HL-60/S4 (cell line): Measurements from ENCODE around the gene UNC5A.

Source experiments
- in situ Hi-C: fragments of 300-500 bp; cut with MboI; formaldehyde crosslinking; loops from 2 replicates; pipeline ENCODE4 v1.14.3; 2022; ENCODE audit warnings: low sequenced_read_pairs

Gene UNC5A

GRCh38 chr5:176890455-176891330 is 80.3 kb downstream of the UNC5A start:
- in situ Hi-C loops = no loop called here

DNA sequence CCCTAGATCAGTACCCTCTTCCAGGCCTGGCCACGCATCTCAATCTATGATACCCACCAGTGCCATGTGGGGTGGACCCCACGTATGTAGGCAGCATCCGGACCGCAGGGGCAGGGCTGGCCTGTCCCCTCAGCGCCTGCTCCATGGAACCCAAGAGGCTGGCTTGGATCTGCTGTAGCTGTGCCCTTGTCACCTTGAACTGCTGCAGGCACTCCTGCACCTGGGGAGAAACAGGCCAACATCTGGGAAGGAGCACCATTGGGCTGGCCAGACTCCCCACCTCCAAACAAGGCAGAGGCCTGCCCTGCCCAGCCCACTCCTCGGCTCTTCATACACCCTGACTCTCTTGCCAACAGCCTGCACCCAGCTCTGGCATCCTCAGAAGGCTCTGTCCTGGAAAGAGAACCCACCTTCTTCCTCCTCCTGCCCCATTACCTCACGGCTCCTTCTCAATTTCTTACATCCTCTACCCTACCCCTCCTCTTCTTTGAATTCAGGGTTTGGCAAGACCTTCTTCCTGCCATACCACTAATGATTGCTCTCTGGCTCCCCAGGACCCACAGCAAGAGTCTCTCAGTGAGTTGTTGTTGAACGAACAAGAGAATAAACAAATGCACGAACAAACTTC is 81.1 kb downstream of the UNC5A start:
- in situ Hi-C loops = no loop called here

GRCh38 chr5:176892663-176893062 is 82.3 kb downstream of the UNC5A start:
- in situ Hi-C loops = no loop called here

DNA sequence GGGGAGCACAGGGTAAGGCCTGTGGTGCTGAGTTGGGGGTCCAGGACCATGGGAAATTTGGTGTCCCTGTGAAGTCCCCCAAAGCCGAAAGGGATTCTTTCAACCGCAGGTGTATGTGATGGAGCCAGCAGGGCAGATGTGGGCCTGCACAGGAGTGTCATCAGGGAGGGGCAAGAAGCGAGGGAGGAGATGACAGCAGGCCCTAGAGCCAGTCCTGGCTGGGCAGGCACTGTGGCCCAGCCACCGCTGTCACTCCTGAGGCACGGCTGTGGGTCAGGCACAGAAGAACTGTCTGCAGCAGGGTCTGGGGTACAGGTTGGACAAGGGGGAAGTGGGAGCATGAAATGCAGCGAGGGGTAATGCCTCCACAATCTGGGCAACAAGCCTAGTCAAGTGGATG is 83.9 kb downstream of the UNC5A start:
- in situ Hi-C loops = no loop called here

DNA sequence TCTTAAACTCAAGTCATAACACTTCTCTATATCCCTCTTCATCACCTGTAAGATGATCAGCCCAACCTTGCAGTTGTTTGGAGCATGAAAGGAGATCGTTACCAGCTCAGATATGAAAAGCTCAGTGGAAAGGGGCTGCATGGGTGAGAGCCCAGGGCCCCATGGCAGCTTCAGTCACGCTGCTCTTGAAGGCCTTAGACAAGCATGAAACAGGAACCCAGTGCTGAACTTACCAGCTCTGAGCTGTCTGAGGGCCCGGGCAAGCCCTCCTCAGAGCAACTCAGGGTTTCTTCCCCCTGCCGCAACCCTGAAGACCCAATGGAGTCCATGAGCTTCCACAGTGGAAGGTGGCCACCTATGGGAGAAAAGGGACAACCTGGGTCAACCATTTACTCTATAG is 85.5 kb downstream of the UNC5A start:
- in situ Hi-C loops = no loop called here

DNA sequence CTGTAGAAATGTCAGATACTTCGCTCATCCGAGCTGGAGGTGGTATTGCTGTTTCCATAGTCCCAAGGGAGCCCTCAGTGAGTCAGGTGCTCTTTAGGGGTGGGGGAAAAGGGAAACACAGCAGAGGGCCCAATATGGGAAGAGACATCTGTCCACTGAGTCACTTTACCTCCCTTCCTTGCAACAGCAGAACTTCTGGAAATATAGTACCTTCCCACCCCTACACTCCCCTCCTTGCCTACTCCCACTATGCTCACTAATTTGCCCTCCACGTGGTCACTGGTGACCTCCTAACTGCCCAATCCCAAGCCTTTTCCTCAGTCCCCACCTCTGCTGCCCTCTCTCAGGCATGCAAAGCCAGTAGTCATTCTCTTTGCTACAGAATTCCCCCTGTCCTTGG is 86.9 kb downstream of the UNC5A start:
- in situ Hi-C loops = no loop called here

DNA sequence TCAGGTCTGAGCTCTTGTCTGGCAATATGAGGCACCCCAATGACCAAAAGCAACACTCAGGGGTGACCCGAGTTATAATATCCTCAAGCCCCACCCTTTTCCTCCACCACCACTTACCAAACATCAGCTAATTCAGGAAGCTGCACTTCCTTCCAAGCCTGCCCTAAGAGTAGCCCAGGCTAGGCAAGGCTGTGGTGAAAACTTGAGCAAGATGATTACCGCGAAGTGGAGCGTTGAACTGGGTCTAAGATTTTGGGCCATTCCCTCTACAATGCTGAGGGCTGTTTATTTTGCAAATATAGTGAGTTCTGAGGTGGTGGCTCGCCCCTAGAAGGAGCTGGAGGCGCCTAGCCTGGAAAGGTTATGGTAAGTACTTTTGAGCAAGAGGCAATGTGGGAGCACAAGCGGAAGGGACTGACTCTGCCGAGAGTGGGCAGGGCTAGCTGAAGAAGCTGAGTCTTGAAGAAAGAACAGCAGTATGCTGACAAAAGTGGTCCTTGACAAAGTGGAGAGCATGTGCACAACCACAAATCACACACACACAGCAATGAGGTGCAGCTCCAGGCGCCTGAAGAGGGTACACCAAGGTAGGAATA is 89.0 kb downstream of the UNC5A start, which contains the start of gene HK3:
HK3 (minus strand) TSS at position 51 of the 596 bp plus-strand sequence. CDS start 3,187 bp downstream, outside the sequence.
- in situ Hi-C loops = no loop called here

DNA sequence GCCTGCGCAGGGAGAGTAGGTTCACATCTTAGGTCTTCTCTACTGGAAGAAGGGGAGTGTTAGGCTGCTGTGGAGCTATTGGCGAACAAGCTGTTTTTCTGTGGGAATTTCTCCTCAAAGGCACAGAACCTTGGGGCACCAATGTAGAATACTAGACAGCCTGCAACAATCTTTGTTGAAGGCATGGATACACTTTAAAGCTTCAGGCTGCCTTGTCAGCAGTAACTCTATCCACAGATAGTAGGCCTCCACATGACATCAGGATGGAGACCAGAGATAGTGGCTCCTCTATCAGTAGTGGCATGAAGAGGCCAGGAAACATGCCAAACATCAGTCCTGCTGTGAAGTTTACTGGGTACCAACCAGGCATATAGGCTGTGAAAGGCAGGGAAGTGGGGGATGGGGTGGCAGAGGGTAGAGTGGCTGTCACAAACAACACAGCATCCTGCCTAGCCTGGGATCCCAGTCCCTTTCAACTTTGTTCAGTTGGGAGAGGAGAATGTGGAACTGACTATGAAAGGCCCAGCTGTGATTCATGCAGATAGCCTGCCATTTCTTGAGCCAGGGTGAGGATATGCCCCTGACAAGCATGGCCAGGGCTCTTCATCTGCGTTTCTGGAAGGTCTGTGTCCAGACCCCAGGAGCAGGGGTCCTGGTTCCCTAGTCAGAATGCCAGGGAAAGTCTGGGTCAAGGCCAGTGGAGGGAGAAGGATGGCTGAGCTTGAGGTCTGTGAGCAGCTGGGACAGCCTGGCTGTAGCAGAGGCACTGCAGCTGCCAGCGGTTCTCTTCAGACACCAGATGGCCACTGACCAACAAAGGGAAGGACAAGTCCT is 89.8 kb downstream of the UNC5A start:
- in situ Hi-C loops = no loop called here

DNA sequence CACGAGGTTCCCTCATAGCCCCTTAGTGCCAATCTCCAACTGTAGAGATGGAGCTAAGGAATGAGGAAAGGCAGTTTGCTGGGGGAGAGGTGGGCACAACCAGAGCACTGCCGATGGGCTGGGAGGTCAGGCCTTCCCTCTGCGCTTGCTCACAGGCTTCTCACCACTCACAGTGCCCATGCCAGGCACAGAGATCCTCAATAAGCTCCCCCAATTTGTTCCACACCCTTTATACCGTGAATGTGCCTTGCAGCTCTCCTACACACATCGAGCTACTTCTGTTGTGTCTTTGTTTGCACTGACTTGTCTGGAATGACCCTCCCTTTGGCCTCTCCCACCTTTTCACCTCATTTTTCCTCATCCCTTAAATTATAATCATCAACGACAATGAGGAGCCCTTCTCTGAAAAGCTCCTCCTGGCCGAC is 90.4 kb downstream of the UNC5A start:
- in situ Hi-C loops = no loop called here

GRCh38 chr5:176901260-176902101 is 91.1 kb downstream of the UNC5A start:
- in situ Hi-C loops = no loop called here

GRCh38 chr5:176902102-176902814 is 91.9 kb downstream of the UNC5A start:
- in situ Hi-C loops = no loop called here

DNA sequence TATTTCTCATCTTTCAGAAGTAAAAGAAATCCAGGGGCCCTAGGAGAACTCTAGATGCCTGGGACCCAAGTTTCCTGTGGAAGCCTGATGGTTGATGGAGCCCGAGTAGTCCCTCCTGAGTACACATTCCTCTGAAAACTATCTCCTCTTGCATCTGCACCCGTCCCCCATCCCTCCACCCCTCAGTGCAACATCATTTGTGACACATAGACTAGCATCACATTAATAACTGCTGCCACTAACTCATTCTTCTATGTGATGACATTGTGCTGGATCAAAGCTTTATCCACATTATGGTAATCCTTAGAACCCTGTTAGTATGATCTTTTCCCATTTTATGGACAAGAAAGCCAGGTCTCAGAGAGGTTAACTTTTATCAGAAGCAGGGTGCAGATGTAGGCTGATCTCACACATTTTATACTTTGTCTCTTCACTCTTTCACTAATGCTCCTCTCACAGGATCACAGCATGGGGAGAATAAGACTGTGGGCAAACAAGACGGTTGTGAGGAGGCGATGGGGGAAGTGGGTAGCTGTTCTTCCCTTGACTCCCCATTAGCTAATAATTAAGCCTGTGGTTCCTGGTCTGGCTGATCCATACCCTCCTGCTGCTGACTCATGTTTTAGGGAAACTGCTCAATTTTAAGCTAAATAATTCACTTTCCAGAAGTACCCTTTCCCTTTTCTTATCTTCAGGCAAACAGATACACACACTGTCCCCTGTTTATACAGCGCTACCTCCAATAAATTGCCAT is 92.7 kb downstream of the UNC5A start:
- in situ Hi-C loops = no loop called here

DNA sequence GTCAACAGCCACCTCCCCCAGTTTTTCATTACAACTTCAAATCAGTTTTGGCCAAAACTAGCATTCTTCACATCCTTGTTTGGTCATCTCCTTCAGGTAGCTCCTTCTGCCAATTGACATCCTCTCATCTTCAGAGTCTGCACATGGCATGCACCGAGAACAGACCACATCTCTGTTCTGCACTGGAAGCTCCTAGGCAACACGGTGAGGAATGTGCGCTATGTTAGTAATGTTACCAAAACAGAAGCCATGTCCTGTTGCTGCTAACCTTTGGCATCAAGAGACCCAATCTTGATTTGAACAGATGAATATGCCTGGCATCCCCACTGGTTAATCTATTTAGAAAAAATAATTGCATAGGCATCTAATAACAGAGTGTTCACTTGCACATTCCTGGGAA is 93.9 kb downstream of the UNC5A start:
- in situ Hi-C loops = no loop called here

DNA sequence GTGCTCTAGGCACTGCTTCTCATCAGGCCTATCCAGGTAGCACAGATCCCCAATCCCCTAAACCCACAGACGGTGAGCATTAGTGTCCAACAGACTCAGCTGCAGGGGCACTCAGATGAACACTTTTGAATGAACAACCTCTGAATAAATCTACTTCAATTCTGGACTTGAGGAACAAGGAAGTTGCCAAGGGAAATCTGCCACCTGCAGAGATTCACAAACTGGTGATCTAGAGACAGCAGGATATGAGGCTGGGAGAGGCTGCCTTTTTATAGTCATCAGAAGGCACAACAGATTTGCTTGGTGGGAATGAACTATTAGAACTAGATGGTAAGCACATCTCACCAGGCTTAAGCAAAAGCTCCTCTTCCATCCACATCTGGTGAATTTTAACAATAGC is 95.8 kb downstream of the UNC5A start:
- in situ Hi-C loops = no loop called here

GRCh38 chr5:176906796-176907195 is 96.4 kb downstream of the UNC5A start:
- in situ Hi-C loops = no loop called here

GRCh38 chr5:176908675-176909368 is 98.5 kb downstream of the UNC5A start:
- in situ Hi-C loops = no loop called here

- in situ Hi-C loops = no loop called here
Observed at GRCh38 chr5:176912115-176912514, 101.8 kb downstream of the UNC5A start.

GRCh38 chr5:176915906-176916305 is 105.5 kb downstream of the UNC5A start:
- in situ Hi-C loops = no loop called here
